Ectodermal cell (in vitro differentiated cells): ENCODE data around the gene STOM.

ENCODE experiments used
- H3K27ac ChIP-seq: 2 replicates; pipeline ENCODE4 v1.7.0; 2013; ENCODE audit warnings: mild to moderate bottlenecking, low read depth, low read length; ENCODE audit not compliant: insufficient read depth, poor library complexity, severe bottlenecking
- H3K27me3 ChIP-seq: 2 replicates; pipeline ENCODE4 v1.7.0; 2013; ENCODE audit warnings: mild to moderate bottlenecking, low read length; ENCODE audit not compliant: insufficient read depth, control insufficient read depth, poor library complexity, severe bottlenecking
- H3K36me3 ChIP-seq: one replicate; pipeline ENCODE4 v1.7.0; 2013; ENCODE audit warnings: low read length; ENCODE audit not compliant: control insufficient read depth, insufficient read depth
- H3K4me1 ChIP-seq: one replicate; pipeline ENCODE4 v1.7.0; 2013; ENCODE audit warnings: low read length; ENCODE audit not compliant: control insufficient read depth, insufficient read depth
- H3K4me3 ChIP-seq: 2 replicates; pipeline ENCODE4 v1.7.0; 2013; ENCODE audit warnings: low read depth, low read length, control low read depth; ENCODE audit not compliant: insufficient read depth
- H3K9me3 ChIP-seq: 2 replicates; pipeline ENCODE4 v1.7.0; 2013; ENCODE audit warnings: mild to moderate bottlenecking, low read length, moderate library complexity; ENCODE audit not compliant: control insufficient read depth
- WGBS, 2 experiments: methylation state at CpG; one replicate each; pipeline ENCODE4 v1.1.7; 2013; ENCODE audit warnings: missing lambda C conversion rate in 2 of 2; 5-methylcytosine and 5-hydroxymethylcytosine counted together

STOM gene

DNA sequence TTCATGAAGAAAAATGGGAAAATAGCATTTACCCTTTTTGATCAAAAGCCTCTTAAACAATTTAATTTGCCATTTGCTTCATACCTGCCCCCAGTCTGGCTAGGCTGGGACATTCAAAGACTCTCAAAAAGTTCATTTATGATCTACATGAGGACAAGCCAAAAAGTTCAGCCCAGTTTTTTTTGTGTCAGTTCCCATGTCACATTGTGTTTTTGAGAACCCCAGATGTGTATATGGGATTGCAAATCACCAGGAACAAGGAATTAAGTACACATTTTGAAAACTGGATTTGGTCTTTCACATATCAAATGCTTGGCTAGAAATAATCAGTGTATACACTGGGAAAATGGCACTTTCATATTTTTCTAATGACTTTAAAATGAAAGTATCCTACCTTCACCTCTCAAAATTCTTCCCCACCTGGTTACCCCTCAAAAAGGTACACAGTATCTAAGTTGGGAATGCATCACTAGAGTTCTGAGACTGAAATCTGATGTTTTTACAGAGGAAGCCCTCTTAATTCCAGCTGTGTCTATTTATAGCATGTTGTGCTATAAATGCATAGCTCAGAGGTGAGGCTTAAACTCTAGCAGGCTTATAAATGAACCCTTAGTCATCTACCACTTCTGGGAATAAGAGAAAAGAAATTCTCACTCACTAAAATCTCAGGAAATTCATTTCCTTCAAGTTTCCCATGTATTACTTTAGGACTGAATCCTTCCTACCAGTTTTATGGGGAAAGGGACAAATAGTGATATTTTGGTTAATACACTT is 9.3 kb downstream of the STOM start:
- H3K27me3 ChIP-seq = no peaks in the 10 kb centered on the region
- no peaks in the 10 kb centered on the region for H3K36me3 ChIP-seq
- no peaks in the 10 kb centered on the region for H3K4me1 ChIP-seq
- H3K4me3 ChIP-seq = no peak overlapping the region
- no peak overlapping the region for H3K27ac ChIP-seq
- H3K9me3 ChIP-seq = no peaks in the 10 kb centered on the region

DNA sequence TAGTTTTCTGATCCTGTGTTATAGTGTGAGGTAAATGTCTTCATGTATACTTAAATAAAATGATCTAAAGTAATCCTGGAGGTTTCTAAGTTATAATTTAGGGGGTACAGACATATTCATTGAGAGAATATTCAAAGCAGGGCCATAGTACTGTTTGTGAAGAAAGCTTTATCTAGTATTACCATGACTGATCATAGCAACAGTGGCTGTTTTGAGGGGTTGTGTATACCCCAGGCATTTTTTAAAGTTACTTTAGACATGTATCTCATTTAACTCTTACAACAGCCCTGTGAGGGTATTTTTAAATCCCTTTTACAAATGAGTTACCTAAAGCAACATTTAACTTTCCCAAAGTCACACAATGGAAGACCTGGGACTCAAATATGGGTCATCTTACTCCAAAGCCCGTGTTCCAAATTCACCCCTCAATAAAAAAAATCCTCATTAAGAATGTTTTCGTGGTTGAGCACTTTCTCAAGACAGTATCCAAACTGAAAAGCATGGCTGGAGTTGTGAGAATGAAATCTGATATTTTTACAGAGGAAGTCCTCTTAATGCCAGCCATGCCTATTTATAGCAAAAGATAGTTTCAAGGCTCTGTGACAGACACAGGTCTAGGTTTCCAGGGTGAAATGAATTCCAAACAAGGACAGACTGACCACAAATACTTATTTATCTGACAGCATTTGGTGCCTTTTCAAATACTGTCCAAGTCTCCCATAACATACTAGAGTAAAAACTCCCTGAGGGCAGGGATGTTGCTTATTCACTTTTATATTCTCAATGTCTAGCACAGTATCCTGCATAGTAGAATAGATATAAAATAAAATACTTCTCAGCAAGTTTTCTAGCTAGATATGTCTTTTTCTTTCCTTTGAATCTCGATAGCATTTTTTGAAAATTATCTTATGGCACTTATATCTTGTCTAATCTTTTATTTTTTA is 10.4 kb downstream of the STOM start:
- no peak overlapping the region for H3K27ac ChIP-seq
- no peaks in the 10 kb centered on the region for H3K9me3 ChIP-seq
- H3K4me3 ChIP-seq = no peak overlapping the region
- H3K4me1 ChIP-seq = no peaks in the 10 kb centered on the region
- H3K27me3 ChIP-seq = no peaks in the 10 kb centered on the region
- H3K36me3 ChIP-seq = no peaks in the 10 kb centered on the region
- 92 to 100% methylated on average over 2 to 3 of the region's 3 CpGs for WGBS, 2 experiments

DNA sequence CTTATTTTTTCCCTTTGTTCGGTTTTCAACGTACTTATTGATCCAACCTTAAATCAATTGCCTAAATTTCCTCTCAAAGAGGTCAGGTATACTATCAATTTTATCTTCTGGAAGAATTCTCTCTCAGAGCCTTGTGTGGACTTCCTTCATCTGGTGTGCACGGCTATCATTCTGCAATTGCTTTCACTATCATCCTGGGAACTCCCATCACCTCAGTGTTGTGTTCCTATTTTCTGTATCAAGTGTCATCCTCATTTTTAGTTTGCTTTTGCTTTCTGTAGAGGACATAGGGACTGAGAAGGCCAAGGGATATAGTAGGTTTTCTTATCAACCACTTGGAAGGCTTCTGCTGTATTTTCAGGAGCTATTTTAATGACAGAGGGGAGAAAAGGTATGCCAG is 11.3 kb downstream of the STOM start:
- H3K9me3 ChIP-seq = no peaks in the 10 kb centered on the region
- WGBS, 2 experiments = 92 to 98% methylated on average over 3 of the region's 3 CpGs
- no peak overlapping the region for H3K27ac ChIP-seq
- no peaks in the 10 kb centered on the region for H3K27me3 ChIP-seq
- H3K4me1 ChIP-seq = no peaks in the 10 kb centered on the region
- no peak overlapping the region for H3K4me3 ChIP-seq
- H3K36me3 ChIP-seq = no peaks in the 10 kb centered on the region

DNA sequence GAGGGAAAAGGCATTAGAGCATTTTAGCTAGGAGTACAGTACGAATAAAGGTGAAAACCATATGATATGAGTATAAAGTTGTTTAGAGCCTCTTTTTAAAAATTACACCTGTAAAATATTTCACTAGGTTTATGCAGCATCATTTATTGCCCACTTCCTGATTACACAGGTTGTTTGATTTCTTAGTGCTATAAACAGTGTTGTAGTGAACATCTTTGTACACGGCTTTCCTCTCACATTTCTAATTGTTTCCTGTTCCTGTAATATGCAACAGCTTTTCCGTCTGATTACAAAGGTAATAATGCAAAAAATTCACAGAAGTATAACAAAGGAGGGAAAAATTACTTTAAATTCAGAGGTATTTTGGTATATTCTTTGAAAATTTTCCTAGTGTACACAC is 13.0 kb downstream of the STOM start:
- H3K4me1 ChIP-seq = no peaks in the 10 kb centered on the region
- H3K36me3 ChIP-seq = no peaks in the 10 kb centered on the region
- H3K4me3 ChIP-seq = no peak overlapping the region
- no peaks in the 10 kb centered on the region for H3K27me3 ChIP-seq
- no peak overlapping the region for H3K27ac ChIP-seq
- H3K9me3 ChIP-seq = no peaks in the 10 kb centered on the region
- 67 to 93% methylated on average over 1 to 3 of the region's 3 CpGs for WGBS, 2 experiments

DNA sequence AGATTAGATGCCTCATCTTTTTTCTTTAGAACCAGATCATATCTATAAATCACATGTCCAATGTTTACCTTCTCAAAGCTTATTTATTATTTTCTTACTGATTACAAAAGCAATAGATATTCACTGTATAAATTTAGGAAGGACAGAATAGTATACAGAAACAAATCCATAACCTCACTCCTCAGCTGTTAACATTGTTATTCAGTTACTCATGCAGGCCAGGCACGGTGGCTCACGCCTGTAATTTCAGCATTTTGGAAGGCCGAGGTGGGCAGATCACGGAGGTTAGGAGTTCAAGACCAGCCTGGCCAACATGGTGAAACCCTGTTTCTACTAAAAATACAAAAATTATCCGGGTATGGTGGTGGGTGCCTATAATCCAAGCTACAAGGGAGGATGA is 15.3 kb downstream of the STOM start:
- H3K9me3 ChIP-seq = no peaks in the 10 kb centered on the region
- no peaks in the 10 kb centered on the region for H3K36me3 ChIP-seq

DNA sequence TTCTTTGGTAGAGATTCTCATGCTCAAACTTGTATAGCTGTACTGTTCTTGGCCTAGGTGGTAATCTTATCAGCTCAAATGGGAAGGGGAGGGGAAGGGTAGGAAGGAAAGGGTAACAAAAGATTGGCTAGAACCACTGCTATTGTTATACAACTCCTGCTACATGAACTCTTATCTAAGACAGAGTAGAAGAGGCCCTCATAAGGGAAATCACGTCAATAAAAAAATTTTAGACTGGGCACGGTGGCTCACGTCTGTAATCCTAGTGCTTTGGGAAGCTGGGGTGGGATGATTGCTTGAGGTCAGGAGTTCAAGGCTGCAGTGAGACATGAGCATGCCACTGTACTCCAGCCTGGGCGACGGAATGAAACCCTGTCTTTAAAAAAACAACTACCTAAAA is 15.9 kb downstream of the STOM start:
- Histone ChIP-seq H3K27me3 (no peaks in the 10 kb centered on the region), H3K36me3 (no peaks in the 10 kb centered on the region), H3K9me3 (no peaks in the 10 kb centered on the region), H3K4me3 (no peak overlapping the region), H3K4me1 (no peaks in the 10 kb centered on the region), H3K27ac (no peak overlapping the region)
- WGBS, 2 experiments = 92 to 93% methylated on average over 5 of the region's 5 CpGs

More for the DNA sequence above, 15.3 kb downstream of the STOM start:
- WGBS, 2 experiments = 93 to 96% methylated on average over 5 of the region's 5 CpGs
- Histone ChIP-seq H3K4me3 (no peak overlapping the region), H3K27ac (no peak overlapping the region), H3K27me3 (no peaks in the 10 kb centered on the region), H3K4me1 (no peaks in the 10 kb centered on the region)

DNA sequence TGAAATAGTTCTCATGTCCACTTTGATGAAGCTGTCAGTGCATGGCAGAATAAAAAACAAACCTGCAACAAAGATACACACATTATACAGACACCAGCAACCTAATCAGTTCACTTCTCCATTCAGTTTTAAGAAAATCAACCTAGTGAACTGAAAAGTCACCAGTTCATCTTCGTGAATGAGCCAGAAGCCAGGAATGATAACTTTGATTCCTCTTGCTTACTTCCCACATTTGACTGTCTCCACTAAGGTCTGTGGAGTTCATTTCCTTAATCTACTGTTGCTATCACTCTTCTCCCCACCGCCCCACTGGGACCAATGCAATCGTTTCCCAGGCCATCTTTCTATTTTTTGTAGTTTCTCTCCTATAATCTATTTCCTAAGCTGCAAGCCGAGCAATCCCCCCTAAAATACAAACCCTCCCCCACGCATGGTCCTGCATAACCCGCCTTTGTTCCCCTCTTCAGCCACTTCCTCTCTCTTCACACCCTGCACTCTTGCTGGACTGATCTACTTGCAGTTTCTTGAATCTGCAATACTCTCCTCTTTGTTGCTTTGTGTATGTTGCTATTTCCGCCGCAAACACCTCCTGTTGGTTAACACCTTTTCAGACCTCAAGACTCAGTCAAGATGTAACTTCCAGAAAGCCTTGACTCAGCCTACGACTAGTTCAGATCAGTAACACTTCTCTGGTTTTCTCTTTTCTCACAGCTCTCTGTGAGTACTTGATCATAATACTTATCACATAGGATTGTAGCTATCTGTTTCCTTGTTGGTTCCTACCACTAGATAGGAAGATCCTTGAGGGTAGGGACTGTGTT is 16.6 kb downstream of the STOM start:
- no peak overlapping the region for H3K4me3 ChIP-seq
- WGBS, 2 experiments = 84 to 86% methylated on average over 9 of the region's 9 CpGs

DNA sequence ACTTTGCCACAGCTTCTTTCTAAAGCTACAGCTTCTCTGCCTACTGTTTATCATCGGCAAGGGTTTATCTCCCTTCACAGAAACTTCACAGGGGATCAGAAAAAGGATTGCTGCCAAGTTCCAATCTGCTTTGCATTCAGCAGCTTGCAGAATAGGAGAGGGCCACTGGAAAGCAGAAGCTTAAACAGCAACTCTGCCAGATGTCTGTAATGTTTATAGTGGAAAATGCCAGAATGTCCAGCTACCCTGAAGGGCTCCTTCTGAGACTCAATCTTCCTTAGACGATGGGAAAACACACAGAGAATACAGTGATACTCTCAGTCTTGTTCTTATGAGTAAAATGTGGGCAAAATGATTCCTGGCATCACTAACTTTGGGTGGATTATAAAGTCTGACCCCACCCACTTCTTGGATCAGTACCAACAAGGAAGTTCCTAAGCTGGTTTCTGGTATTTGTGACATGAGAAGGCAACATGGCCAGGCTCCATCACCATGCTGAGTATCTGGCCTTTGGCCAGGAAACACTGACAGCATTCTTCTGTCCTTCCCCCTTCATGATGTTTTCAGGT is 19.0 kb downstream of the STOM start:
- H3K27ac ChIP-seq = no peak overlapping the region
- no peaks in the 10 kb centered on the region for H3K4me1 ChIP-seq
- no peaks in the 10 kb centered on the region for H3K36me3 ChIP-seq
- 86 to 89% methylated on average over 2 of the region's 2 CpGs for WGBS, 2 experiments
- H3K4me3 ChIP-seq = no peak overlapping the region
- no peaks in the 10 kb centered on the region for H3K9me3 ChIP-seq
- H3K27me3 ChIP-seq = no peaks in the 10 kb centered on the region

More for the DNA sequence above, 16.6 kb downstream of the STOM start:
- Histone ChIP-seq H3K27me3 (no peaks in the 10 kb centered on the region), H3K9me3 (no peaks in the 10 kb centered on the region), H3K4me1 (no peaks in the 10 kb centered on the region), H3K27ac (no peak overlapping the region), H3K36me3 (no peaks in the 10 kb centered on the region)

DNA sequence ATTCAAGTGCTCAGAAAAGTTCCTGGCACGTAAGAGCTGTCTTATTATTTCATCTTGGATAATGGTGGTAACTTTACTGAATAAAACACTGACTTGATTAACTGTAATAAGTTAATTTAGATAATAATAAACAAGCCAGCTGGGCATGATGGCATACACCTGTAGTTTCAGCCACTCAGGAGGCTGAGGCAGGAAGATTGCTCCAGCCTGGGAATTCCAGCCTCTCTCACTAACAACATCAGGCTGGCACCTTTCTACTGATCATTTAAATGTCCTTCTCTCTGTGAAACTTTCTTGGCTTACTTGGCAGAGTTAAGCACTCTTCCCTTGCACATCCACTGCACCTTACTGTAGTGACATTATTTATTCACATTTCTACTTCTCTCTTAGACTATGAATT is 20.0 kb downstream of the STOM start:
- Histone ChIP-seq H3K4me1 (no peaks in the 10 kb centered on the region), H3K27me3 (no peaks in the 10 kb centered on the region), H3K36me3 (no peaks in the 10 kb centered on the region), H3K27ac (no peak overlapping the region), H3K9me3 (no peaks in the 10 kb centered on the region), H3K4me3 (no peak overlapping the region)
- WGBS, 2 experiments = 100% methylated on average over 1 of the region's 1 CpG; no CpG with 5 or more reads in 1 of the 2 experiments
